ENCODE results near the gene IBSP. TPM values are rescaled to one million over a fixed set of nuclear protein-coding genes. Genes with fewer than 3 reads are reported as not detected.

IBSP gene
- total RNA-seq, 1 donor from 2014 or later: not detected

DNA sequence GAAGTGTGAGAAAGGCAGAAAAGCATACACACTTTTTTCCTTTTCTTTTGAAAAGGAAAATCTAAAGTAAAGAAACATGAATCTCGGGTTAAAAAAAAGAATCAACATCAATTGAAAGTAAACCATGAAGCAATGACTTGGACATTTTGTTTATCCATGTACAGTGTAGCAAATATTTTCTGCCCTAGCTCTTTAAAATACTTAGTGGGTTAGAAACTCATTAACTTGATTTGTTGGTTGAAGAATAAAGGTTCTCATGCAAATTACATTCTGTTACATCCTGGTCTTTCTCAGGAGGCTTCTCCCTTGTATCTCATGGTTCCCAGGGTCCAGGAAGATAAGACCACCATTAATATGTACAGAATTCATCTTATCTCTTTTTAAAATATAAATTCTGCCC lies 24.4 kb downstream of the IBSP start:
- TF ChIP-seq, protein P1, sequence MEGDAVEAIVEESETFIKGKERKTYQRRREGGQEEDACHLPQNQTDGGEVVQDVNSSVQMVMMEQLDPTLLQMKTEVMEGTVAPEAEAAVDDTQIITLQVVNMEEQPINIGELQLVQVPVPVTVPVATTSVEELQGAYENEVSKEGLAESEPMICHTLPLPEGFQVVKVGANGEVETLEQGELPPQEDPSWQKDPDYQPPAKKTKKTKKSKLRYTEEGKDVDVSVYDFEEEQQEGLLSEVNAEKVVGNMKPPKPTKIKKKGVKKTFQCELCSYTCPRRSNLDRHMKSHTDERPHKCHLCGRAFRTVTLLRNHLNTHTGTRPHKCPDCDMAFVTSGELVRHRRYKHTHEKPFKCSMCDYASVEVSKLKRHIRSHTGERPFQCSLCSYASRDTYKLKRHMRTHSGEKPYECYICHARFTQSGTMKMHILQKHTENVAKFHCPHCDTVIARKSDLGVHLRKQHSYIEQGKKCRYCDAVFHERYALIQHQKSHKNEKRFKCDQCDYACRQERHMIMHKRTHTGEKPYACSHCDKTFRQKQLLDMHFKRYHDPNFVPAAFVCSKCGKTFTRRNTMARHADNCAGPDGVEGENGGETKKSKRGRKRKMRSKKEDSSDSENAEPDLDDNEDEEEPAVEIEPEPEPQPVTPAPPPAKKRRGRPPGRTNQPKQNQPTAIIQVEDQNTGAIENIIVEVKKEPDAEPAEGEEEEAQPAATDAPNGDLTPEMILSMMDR (conservative IDR thresholded peaks at IDR 0.05): no peak
- Mint-ChIP-seq H3K27ac (no peak overlapping the region), H3K36me3 (no peaks in the 10 kb centered on the region), H3K4me1 (ENCODE audit: unreplicated experiment) (peaks cover 5% of the 10 kb centered on the region), H3K4me3 (no peak overlapping the region), H3K27me3 (no peaks in the 10 kb centered on the region), H3K9me3 (peaks cover 9% of the 10 kb centered on the region)
- DNase-seq (ENCODE audit: extremely low spot score, unreplicated experiment): no peak

DNA sequence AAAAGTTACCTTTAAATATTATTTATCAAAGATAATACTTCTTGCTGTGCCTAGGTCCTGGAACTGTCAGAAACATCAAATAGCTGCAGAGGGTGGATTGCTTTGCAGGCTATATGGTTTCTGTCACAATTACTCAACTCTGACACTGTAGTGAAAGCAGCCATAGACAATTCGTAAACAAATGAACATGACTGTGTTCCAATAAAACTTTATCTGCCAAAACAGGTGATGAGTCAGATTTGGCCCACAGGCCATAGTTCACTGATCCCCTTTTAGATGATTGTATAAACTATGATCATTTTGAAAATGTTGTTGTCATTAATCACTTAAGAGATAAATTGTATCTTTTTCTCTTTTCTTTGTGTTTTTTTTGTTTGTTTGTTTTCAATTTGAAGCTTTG lies 25.0 kb downstream of the IBSP start:
- Mint-ChIP-seq H3K27ac (no peak overlapping the region), H3K4me3 (no peak overlapping the region), H3K4me1 (ENCODE audit: unreplicated experiment) (peaks cover 5% of the 10 kb centered on the region), H3K9me3 (peaks cover 5% of the 10 kb centered on the region), H3K27me3 (no peaks in the 10 kb centered on the region), H3K36me3 (no peaks in the 10 kb centered on the region)
- DNase-seq (ENCODE audit: extremely low spot score, unreplicated experiment): no peak
- TF ChIP-seq, protein P1 (conservative IDR thresholded peaks at IDR 0.05): no peak

DNA sequence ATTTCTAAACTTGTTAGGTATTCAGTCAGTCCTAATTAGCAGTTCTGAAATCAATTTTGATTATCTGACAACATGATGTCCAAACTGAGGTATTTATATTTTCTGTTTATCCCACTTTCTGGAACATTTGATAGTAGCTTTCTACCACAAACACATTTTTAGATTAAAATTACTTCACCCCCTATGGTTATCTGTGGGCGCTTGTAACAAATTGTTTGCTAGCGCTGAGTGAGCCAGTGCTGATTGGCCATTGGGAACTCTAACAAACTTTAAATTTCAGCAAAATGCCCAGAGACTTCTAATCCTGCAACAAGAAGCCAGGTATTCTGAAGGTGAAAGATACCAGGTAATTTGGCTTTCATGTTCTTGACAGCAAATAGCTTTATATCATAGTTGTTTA lies 33.3 kb downstream of the IBSP start, which contains the start of gene MEPE:
Gene MEPE (plus strand): TSS at position 301 of the 400 bp plus-strand sequence. CDS start 1,746 bp downstream, outside the sequence.
- Mint-ChIP-seq H3K27ac (no peak within 1 kb of the TSS), H3K27me3 (peaks cover 3% of the 10 kb centered on the region), H3K4me1 (ENCODE audit: unreplicated experiment) (no peaks in the 10 kb centered on the region), H3K4me3 (no peak within 1 kb of the TSS), H3K36me3 (no peaks in the 10 kb centered on the region), H3K9me3 (no peaks in the 10 kb centered on the region)
- no peak for DNase-seq (ENCODE audit: extremely low spot score, unreplicated experiment)
- TF ChIP-seq, protein P1 (conservative IDR thresholded peaks at IDR 0.05): no peak

DNA sequence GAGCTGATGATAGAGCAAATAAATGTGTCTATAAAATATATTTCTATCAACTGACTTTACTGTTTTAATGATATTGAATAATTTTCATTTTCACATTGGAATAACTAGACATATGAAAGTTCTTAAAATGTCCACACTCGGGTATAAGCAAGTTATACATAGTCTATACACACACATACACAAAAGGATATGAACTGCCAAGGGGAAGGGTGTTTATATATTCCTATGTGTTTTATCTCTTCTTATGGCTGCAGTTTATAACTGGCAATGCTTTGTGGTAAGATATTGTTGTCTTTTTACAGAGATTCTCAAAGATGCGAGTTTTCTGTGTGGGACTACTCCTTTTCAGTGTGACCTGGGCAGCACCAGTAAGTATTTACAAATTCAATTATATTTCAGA lies 35.0 kb downstream of the IBSP start:
- no peaks in the 10 kb centered on the region for H3K36me3 Mint-ChIP-seq
- no peak overlapping the region for H3K27ac Mint-ChIP-seq
- no peak overlapping the region for H3K4me3 Mint-ChIP-seq
- TF ChIP-seq, protein P1 (conservative IDR thresholded peaks at IDR 0.05): no peak
- no peak for DNase-seq (ENCODE audit: extremely low spot score, unreplicated experiment)
- H3K9me3 Mint-ChIP-seq: no peaks in the 10 kb centered on the region
- H3K27me3 Mint-ChIP-seq: peaks cover 5% of the 10 kb centered on the region
- no peaks in the 10 kb centered on the region for H3K4me1 Mint-ChIP-seq (ENCODE audit: unreplicated experiment)

DNA sequence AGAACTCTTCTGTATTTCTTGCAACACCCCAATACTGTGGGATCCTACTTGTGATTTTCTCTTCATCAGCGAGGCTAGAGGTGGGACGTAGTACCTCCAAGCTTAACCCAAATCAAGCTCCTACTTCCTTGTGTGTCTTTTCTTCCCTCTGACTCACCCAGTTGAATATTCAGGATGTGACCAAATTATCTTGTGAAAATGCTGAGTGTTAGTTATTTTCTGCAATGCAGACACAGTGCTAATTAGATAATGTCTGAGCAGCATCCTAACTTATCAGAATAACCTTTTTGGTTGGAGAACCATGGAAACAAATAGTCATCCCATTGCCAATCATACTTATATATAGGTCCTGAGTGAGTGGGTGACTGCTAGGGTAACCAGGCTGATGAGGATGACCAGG lies 35.8 kb downstream of the IBSP start:
- Mint-ChIP-seq H3K4me1 (ENCODE audit: unreplicated experiment) (no peaks in the 10 kb centered on the region), H3K27me3 (peaks cover 6% of the 10 kb centered on the region), H3K36me3 (no peaks in the 10 kb centered on the region), H3K4me3 (no peak overlapping the region), H3K27ac (no peak overlapping the region), H3K9me3 (no peaks in the 10 kb centered on the region)
- TF ChIP-seq, protein P1 (conservative IDR thresholded peaks at IDR 0.05): no peak
- DNase-seq (ENCODE audit: extremely low spot score, unreplicated experiment): no peak

DNA sequence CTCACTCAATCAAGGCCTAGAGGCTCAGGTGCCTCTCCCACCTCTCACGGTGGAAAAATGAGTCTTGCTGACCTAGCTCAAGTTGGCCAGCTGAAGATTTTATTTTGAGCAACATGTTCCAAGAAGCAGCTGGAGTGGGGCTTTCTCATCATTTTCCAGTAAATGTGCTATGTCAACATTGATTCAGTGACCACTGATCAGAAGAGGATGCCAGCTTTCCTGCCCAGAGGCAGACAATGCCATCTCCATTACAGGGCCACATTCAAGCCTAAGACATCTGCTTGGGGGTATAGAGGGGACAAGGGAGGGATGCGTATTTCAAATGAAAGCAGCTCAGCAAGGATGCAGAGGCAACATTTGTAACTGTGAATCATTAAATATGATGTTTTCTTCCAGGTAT lies 36.4 kb downstream of the IBSP start:
- Mint-ChIP-seq H3K4me3 (no peak overlapping the region), H3K9me3 (no peaks in the 10 kb centered on the region), H3K36me3 (no peaks in the 10 kb centered on the region), H3K27me3 (peaks cover 6% of the 10 kb centered on the region), H3K27ac (no peak overlapping the region), H3K4me1 (ENCODE audit: unreplicated experiment) (no peaks in the 10 kb centered on the region)
- DNase-seq (ENCODE audit: extremely low spot score, unreplicated experiment): no peak
- TF ChIP-seq, protein P1 (conservative IDR thresholded peaks at IDR 0.05): no peak
